OCI-LY1 (cell line): ENCODE data around the gene HPS3.

Source experiments
- H2AFZ ChIP-seq: fragments of 200-600 bp; sonication (generic), shearing (Covaris generic); 2 replicates; pipeline ENCODE4 v1.6.0; 2014; ENCODE audit warnings: antibody characterized with exemption, mild to moderate bottlenecking, low read length
- H3F3A ChIP-seq: fragments of 200-600 bp; sonication (generic), shearing (Covaris generic); 2 replicates; pipeline ENCODE4 v1.6.0; 2014; ENCODE audit warnings: mild to moderate bottlenecking, antibody characterized with exemption, low read length, moderate library complexity; ENCODE audit not compliant: insufficient read depth
- H3K27ac ChIP-seq: fragments of 200-600 bp; sonication (generic); 2 replicates; pipeline ENCODE4 v1.5.1; 2014; ENCODE audit warnings: low read length, mixed run types, mild to moderate bottlenecking, low read depth; ENCODE audit not compliant: poor library complexity, severe bottlenecking
- H3K27me3 ChIP-seq: fragments of 200-600 bp; sonication (generic); 2 replicates; pipeline ENCODE4 v1.6.0; 2014; ENCODE audit warnings: antibody characterized with exemption, mild to moderate bottlenecking, low read length, moderate library complexity; ENCODE audit not compliant: insufficient read depth
- H3K36me3 ChIP-seq: fragments of 200-600 bp; sonication (generic); 2 replicates; pipeline ENCODE4 v1.6.1; 2014; ENCODE audit warnings: mild to moderate bottlenecking, antibody characterized with exemption, low read length, moderate library complexity, mixed read lengths; ENCODE audit not compliant: insufficient read depth
- H3K4me1 ChIP-seq: fragments of 200-600 bp; sonication (generic); 2 replicates; pipeline ENCODE4 v1.5.1; 2014; ENCODE audit warnings: mild to moderate bottlenecking, low read length, moderate library complexity; ENCODE audit not compliant: insufficient read depth, severe bottlenecking
- H3K4me2 ChIP-seq: fragments of 200-600 bp; sonication (generic), shearing (Covaris generic); 2 replicates; pipeline ENCODE4 v1.6.1; 2014; ENCODE audit warnings: low read length
- H3K4me3 ChIP-seq: fragments of 200-600 bp; sonication (generic); 2 replicates; pipeline ENCODE4 v1.5.1; 2014; ENCODE audit warnings: low read length, low read depth, mild to moderate bottlenecking, mixed read lengths; ENCODE audit not compliant: poor library complexity, severe bottlenecking
- H3K79me2 ChIP-seq: fragments of 200-600 bp; shearing (Covaris generic); 2 replicates; pipeline ENCODE4 v1.6.1; 2016; ENCODE audit warnings: mixed run types, low read length, mixed read lengths; ENCODE audit not compliant: insufficient read depth
- H3K9ac ChIP-seq: fragments of 200-600 bp; sonication (generic), shearing (Covaris generic); 2 replicates; pipeline ENCODE4 v1.6.1; 2014; ENCODE audit warnings: mild to moderate bottlenecking, low read length, mixed read lengths
- H3K9me2 ChIP-seq: fragments of 200-600 bp; sonication (generic), shearing (Covaris generic); 2 replicates; pipeline ENCODE4 v1.6.1; 2014; ENCODE audit warnings: low read depth, mild to moderate bottlenecking, low read length, mixed read lengths
- H3K9me3 ChIP-seq: fragments of 200-600 bp; shearing (Covaris generic); 2 replicates; pipeline ENCODE4 v1.6.1; 2014; ENCODE audit warnings: low read length, mixed read lengths
- H4K20me1 ChIP-seq: fragments of 200-600 bp; sonication (generic), shearing (Covaris generic); 2 replicates; pipeline ENCODE4 v1.6.0; 2016; ENCODE audit warnings: mild to moderate bottlenecking, low read length; ENCODE audit not compliant: insufficient read depth
- EZH2 ChIP-seq: fragments of 200-600 bp; sonication (generic), shearing (Covaris generic); IDR thresholded peaks from 2 replicates; pipeline ENCODE4 v1.8.0; 2017; ENCODE audit warnings: borderline replicate concordance, mixed run types, mild to moderate bottlenecking, antibody characterized with exemption, low read length, moderate library complexity, mixed read lengths
- TF ChIP-seq, protein P1 (sequence below): fragments of 200-600 bp; sonication (generic), shearing (Covaris generic); IDR thresholded peaks from 2 replicates; pipeline ENCODE4 v1.5.1; 2017; ENCODE audit warnings: mild to moderate bottlenecking, antibody characterized with exemption, low read length, moderate library complexity, mixed read lengths

Gene HPS3, protein sequence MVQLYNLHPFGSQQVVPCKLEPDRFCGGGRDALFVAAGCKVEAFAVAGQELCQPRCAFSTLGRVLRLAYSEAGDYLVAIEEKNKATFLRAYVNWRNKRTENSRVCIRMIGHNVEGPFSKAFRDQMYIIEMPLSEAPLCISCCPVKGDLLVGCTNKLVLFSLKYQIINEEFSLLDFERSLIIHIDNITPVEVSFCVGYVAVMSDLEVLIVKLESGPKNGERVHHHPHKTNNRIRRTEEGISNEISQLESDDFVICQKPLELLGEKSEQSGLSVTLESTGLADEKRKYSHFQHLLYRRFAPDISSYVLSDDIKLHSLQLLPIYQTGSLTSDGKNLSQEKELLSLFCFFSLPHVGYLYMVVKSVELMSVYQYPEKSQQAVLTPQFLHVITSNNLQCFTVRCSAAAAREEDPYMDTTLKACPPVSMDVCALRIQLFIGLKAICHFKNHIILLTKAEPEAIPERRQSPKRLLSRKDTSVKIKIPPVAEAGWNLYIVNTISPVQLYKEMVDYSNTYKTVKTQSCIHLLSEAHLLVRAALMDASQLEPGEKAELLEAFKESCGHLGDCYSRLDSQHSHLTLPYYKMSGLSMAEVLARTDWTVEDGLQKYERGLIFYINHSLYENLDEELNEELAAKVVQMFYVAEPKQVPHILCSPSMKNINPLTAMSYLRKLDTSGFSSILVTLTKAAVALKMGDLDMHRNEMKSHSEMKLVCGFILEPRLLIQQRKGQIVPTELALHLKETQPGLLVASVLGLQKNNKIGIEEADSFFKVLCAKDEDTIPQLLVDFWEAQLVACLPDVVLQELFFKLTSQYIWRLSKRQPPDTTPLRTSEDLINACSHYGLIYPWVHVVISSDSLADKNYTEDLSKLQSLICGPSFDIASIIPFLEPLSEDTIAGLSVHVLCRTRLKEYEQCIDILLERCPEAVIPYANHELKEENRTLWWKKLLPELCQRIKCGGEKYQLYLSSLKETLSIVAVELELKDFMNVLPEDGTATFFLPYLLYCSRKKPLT

DNA sequence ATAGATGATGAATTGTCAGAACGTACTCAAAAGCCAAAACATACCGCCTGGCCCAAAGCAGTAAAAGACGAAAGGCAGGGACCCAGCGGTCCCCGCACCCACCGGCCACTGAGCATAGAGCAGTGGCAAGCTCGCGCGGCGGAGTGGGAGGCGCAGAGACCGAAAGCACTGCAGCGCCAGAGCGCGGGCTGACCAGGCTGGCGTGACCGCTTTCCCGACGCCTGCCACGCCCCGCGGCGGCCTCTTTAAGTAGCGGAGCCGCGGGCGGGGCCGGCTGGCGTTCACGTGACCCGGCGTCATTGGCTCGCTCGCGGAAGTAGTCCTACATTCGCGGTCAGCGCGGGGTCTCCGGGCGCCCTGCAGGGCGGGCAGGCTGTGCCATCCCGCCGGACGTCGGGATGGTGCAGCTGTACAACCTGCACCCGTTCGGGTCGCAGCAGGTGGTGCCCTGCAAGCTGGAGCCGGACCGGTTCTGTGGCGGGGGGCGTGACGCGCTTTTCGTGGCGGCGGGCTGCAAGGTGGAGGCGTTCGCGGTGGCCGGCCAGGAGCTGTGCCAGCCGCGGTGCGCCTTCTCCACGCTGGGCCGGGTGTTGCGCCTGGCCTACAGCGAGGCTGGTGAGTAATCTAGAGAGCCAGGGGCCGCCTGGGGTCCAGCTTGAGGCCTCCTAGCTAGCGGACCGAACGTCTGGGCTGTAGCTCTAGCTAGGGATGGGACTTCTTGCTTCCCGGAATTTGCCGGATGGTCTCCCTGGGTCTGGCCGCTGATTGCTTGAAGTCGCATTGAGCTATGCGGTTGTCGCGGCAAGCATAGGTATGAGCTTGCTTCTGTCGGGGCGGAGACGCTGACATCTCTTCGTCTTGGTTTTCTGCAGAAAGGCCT is at the start of gene HPS3:
Gene HPS3 (plus strand): TSS at position 313 of the 880 bp plus-strand sequence. CDS start 86 bp downstream, at position 399.
- Histone ChIP-seq H3K27ac (peak within 1 kb of the TSS; percentile 62), H3K36me3 (0 out of 2 replicates have a peak, but pooled peaks cover 5% of the 10 kb centered on the region), H3F3A (no peaks in the 10 kb centered on the region), H3K4me1 (peaks cover 26% of the 10 kb centered on the region), H3K4me3 (peak within 1 kb of the TSS; percentile 77), H4K20me1 (no peaks in the 10 kb centered on the region), H3K9me3 (no peaks in the 10 kb centered on the region), H3K9me2 (no peaks in the 10 kb centered on the region), H3K27me3 (no peaks in the 10 kb centered on the region), H3K4me2 (peak within 1 kb of the TSS; percentile 69), H3K9ac (peak within 1 kb of the TSS; percentile 73), H3K79me2 (peaks cover 28% of the 10 kb centered on the region), H2AFZ (peak within 1 kb of the TSS; percentile 54)
- TF ChIP-seq, protein P1, sequence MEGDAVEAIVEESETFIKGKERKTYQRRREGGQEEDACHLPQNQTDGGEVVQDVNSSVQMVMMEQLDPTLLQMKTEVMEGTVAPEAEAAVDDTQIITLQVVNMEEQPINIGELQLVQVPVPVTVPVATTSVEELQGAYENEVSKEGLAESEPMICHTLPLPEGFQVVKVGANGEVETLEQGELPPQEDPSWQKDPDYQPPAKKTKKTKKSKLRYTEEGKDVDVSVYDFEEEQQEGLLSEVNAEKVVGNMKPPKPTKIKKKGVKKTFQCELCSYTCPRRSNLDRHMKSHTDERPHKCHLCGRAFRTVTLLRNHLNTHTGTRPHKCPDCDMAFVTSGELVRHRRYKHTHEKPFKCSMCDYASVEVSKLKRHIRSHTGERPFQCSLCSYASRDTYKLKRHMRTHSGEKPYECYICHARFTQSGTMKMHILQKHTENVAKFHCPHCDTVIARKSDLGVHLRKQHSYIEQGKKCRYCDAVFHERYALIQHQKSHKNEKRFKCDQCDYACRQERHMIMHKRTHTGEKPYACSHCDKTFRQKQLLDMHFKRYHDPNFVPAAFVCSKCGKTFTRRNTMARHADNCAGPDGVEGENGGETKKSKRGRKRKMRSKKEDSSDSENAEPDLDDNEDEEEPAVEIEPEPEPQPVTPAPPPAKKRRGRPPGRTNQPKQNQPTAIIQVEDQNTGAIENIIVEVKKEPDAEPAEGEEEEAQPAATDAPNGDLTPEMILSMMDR, result no peak
- TF ChIP-seq EZH2, result no peak

DNA sequence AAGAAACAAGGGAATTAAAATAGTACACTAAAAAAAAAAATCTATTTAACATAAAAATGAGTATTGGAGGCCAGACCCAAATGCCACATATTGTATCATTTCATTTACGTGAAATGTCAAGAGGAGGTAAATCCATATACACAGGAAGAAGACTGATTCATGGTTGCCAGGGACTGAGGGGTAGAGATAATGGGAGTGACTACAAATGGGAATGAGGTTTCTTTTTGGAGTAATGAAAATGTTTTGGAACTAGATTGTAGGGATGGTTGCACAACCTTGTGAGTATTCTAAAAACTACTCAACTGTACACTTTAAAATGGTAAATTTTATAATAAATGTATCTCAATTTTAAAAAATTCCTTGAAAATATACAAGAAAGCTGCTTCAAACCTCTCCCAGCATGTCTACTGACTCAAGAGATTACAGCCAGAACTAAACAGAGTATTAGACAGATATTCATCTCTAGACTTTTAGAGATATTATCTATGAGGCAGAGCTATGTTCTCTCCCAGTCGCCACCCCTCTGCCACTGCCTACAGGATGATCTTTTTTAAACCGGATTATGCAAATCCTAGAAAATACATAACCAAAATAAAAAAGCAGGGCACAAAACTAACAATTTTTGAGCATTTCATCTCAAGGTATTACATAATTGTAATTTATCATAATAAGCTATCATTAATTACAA is 49.3 kb upstream of the HPS3 start:
- Histone ChIP-seq H3F3A (no peaks in the 10 kb centered on the region), H3K4me1 (peaks cover 16% of the 10 kb centered on the region), H4K20me1 (no peaks in the 10 kb centered on the region), H3K27ac (no peak overlapping the region), H3K36me3 (peaks cover 69% of the 10 kb centered on the region), H3K9me2 (no peaks in the 10 kb centered on the region), H3K27me3 (no peaks in the 10 kb centered on the region), H3K4me2 (no peak overlapping the region), H3K9me3 (no peaks in the 10 kb centered on the region), H3K4me3 (no peak overlapping the region), H3K79me2 (peaks cover 73% of the 10 kb centered on the region), H3K9ac (no peak overlapping the region), H2AFZ (no peak overlapping the region)
- no peak for TF ChIP-seq EZH2
- TF ChIP-seq, protein P1, result no peak
